Panc1 (cell line): Measurements from ENCODE around the gene FAM131B. TPM values are rescaled to one million over a fixed set of nuclear protein-coding genes. Genes with fewer than 3 reads are reported as not detected.

ENCODE experiments used
- ATAC-seq: fragments of 200-7000 bp; cut with Tn5 transposase; 2 replicates; pipeline ENCODE4 v1.9.1; 2020; ENCODE audit warnings: mild to moderate bottlenecking, moderate library complexity
- BruUV-seq: library from RNA; stranded (reverse); fragments of 400-500 nt; replicated peaks from 2 replicates; lab custom pipeline; 2021; lab: Mats Ljungman, UMichigan
- CTCF ChIA-PET: fragments of 300-600 bp; sonication (Branson Sonifier 250); formaldehyde crosslinking; loops from one replicate; lab custom pipeline; 2022; ENCODE audit warnings: antibody characterized with exemption; lab: Charles Lee
- POLR2A ChIA-PET: fragments of 300-600 bp; sonication (Branson Sonifier 250); formaldehyde crosslinking; loops from one replicate; lab custom pipeline; 2022; ENCODE audit warnings: antibody characterized with exemption; lab: Charles Lee
- DNase-seq: peaks from one replicate; pipeline ENCODE4 v3.0.0-alpha.2; 2010; ENCODE audit warnings: low read depth, low spot score
- H3K27ac ChIP-seq: 2 replicates; pipeline ENCODE4 v1.5.1; 2011; ENCODE audit warnings: mild to moderate bottlenecking, low read length, inconsistent platforms
- H3K27me3 ChIP-seq: fragments of 200-500 bp; sonication (Bioruptor generic); 2 replicates; pipeline ENCODE4 v1.6.0; 2014; ENCODE audit warnings: low read length, inconsistent platforms; ENCODE audit not compliant: control insufficient read depth, insufficient read depth
- H3K36me3 ChIP-seq: fragments of 200-500 bp; sonication (Bioruptor generic); 2 replicates; pipeline ENCODE4 v1.5.1; 2014; ENCODE audit warnings: inconsistent platforms, mild to moderate bottlenecking, low read length, moderate library complexity; ENCODE audit not compliant: control insufficient read depth, insufficient read depth
- H3K4me1 ChIP-seq: 2 replicates; pipeline ENCODE4 v1.5.1; 2011; ENCODE audit warnings: inconsistent platforms, mild to moderate bottlenecking, low read length, moderate library complexity; ENCODE audit not compliant: control insufficient read depth, insufficient read depth
- H3K4me3 ChIP-seq, 2 experiments: 2 replicates each; pipeline ENCODE4 v1.5.1; 2011 to 2012; ENCODE audit warnings: low read depth in 2 of 2, low read length in 2 of 2, mild to moderate bottlenecking in 2 of 2, inconsistent platforms in 1 of 2, moderate library complexity in 1 of 2
- H3K9me3 ChIP-seq: fragments of 200-500 bp; sonication (Bioruptor generic); 2 replicates; pipeline ENCODE4 v1.5.1; 2014; ENCODE audit warnings: low read depth, mild to moderate bottlenecking, inconsistent platforms, low read length, moderate library complexity; ENCODE audit not compliant: control insufficient read depth, insufficient read depth
- CTCF ChIP-seq: fragments of 450-650 bp; IDR thresholded peaks from 2 replicates; pipeline ENCODE4 v1.5.1; 2017; ENCODE audit warnings: mild to moderate bottlenecking
- POLR2AphosphoS5 ChIP-seq: IDR thresholded peaks from 2 replicates; pipeline ENCODE4 v1.6.1; 2012; ENCODE audit warnings: mild to moderate bottlenecking, low read depth, low read length, moderate library complexity
- REST ChIP-seq, 2 experiments: IDR thresholded peaks; 2 replicates each; pipeline ENCODE4 v1.6.1; 2011 to 2012; ENCODE audit warnings: low read depth in 2 of 2, control low read depth in 1 of 2, low read length in 1 of 2, mild to moderate bottlenecking in 1 of 2, moderate library complexity in 1 of 2; ENCODE audit not compliant: insufficient read depth in 1 of 2
- SIN3A ChIP-seq: IDR thresholded peaks from 2 replicates; pipeline ENCODE4 v1.6.1; 2012; ENCODE audit warnings: low read depth, mild to moderate bottlenecking, low read length, moderate library complexity, borderline replicate concordance; ENCODE audit not compliant: insufficient read depth
- TCF7L2 ChIP-seq: IDR thresholded peaks from 2 replicates; pipeline ENCODE4 v1.6.1; 2011; ENCODE audit warnings: mild to moderate bottlenecking, low read depth, low read length, inconsistent platforms
- in situ Hi-C: cut with HindIII; loops from 2 replicates; pipeline ENCODE4 v1.10.0; 2016; ENCODE audit warnings: low sequenced_read_pairs, low pct_unique_long_range_greater_than_20kb
- intact Hi-C: fragments of 100-400 bp; cut with micrococcal nuclease; formaldehyde crosslinking; loops from one replicate; pipeline ENCODE4 v1.10.0; 2022; ENCODE audit not compliant: unreplicated experiment
- total RNA-seq: library from RNA; stranded (reverse); gene quantifications from one replicate; pipeline ENCODE4 v1.2.1, GENCODE V29; 2021; ENCODE audit not compliant: unreplicated experiment

FAM131B gene
- total RNA-seq, 1 experiment from 2014 or later, result 1.5 TPM

GRCh38 chr7:143343596-143343995 is 18.9 kb downstream of the FAM131B start:
- Histone ChIP-seq H3K36me3 (no peaks in the 10 kb centered on the region), H3K4me3 (no peak overlapping the region), H3K4me1 (no peaks in the 10 kb centered on the region), H3K27ac (no peak overlapping the region), H3K9me3 (no peaks in the 10 kb centered on the region), H3K27me3 (peaks cover 14% of the 10 kb centered on the region)
- ATAC-seq, result no peak
- no peak for DNase-seq
- POLR2A ChIA-PET, result no interaction called here
- intact Hi-C loops (no loop called here), in situ Hi-C loops (no loop called here)
- BruUV-seq, result no TSS peak
- CTCF ChIA-PET, result no interaction called here
- TF ChIP-seq SIN3A (no peak), REST (IDR thresholded peaks at IDR 0.05; ENCODE audit: insufficient read depth in 1 of 2, low read depth in 2 of 2, low read length in 1 of 2) (no peak), POLR2AphosphoS5 (no peak), CTCF (no peak), TCF7L2 (no peak)

- ATAC-seq (no peak), DNase-seq (no peak)
- peaks cover 9% of the 10 kb centered on the region for H3K27me3 ChIP-seq
- ChIA-PET POLR2A (no interaction called here), CTCF (no interaction called here)
- H3K4me3 ChIP-seq, result no peak overlapping the region
- in situ Hi-C loops, result no loop called here
- intact Hi-C loops, result no loop called here
- no peaks in the 10 kb centered on the region for H3K4me1 ChIP-seq
- TF ChIP-seq REST (IDR thresholded peaks at IDR 0.05; ENCODE audit: insufficient read depth in 1 of 2, low read depth in 2 of 2, low read length in 1 of 2) (no peak), CTCF (no peak), TCF7L2 (no peak), POLR2AphosphoS5 (no peak), SIN3A (no peak)
- no TSS peak for BruUV-seq
- H3K27ac ChIP-seq, result no peak overlapping the region
- no peaks in the 10 kb centered on the region for H3K36me3 ChIP-seq
- H3K9me3 ChIP-seq, result no peaks in the 10 kb centered on the region
These were observed 20.7 kb downstream of the FAM131B start for GRCh38 chr7:143341842-143342241.
